ENCODE results near the gene SLC4A4.

Gene SLC4A4

DNA sequence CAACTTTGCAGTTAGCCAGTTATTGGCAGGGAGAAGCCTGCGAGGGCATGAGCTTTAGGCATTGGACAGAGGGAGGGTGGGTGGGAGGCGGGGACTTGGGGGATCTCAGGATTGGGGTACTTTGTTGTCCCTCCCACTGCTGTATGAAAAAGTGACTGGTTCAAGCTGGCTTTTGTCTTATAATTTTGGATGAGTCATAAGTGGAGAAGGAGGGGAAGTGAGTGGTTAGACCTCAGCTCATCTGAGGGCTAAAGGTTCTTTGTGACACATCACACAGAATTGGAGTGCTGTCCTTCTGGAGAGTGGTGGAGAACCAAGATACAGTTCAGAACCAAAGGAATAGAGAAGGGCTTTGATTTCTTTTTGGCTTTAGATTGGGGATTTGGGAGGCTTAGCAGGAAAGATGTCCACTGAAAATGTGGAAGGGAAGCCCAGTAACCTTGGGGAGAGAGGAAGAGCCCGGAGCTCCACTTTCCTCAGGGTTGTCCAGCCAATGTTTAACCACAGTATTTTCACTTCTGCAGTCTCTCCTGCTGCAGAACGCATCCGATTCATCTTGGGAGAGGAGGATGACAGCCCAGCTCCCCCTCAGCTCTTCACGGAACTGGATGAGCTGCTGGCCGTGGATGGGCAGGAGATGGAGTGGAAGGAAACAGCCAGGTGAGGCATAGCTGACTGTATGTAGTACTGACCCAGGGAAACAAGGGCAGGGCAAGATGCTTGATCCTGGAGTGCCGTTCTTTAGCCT, at the start of gene SLC4A4:
Gene SLC4A4, plus strand, starts transcription at position 175 of the 748 bp plus-strand sequence.
- Histone ChIP-seq H3K79me2 (ENCODE audit: insufficient read depth, low read depth) (no peaks in the 10 kb centered on the region), H3K4me3 (IDR thresholded peaks at IDR 0.05; ENCODE audit: insufficient read depth, low read depth, low read length) (no peak within 1 kb of the TSS), H3K36me3 (ENCODE audit: insufficient read depth) (no peaks in the 10 kb centered on the region), H3K4me2 (no peak within 1 kb of the TSS), H3K27ac (no peak within 1 kb of the TSS), H2AFZ (ENCODE audit: low read depth) (no peak within 1 kb of the TSS), H3K9ac (no peak within 1 kb of the TSS), H3K4me1 (ENCODE audit: low read depth, poor library complexity, severe bottlenecking) (no peaks in the 10 kb centered on the region), H3K27me3 (ENCODE audit: insufficient read depth, low read depth) (no peaks in the 10 kb centered on the region), H4K20me1 (ENCODE audit: insufficient read depth) (no peaks in the 10 kb centered on the region)
- TF ChIP-seq CTCF (conservative IDR thresholded peaks at IDR 0.05; ENCODE audit: low read depth, low read length), result no peak

- TF ChIP-seq CTCF (conservative IDR thresholded peaks at IDR 0.05; ENCODE audit: low read depth, low read length), result no peak
- Histone ChIP-seq H3K4me2 (no peak overlapping the region), H3K79me2 (ENCODE audit: insufficient read depth, low read depth) (no peaks in the 10 kb centered on the region)
Measured at GRCh38 chr4:71290074-71290473, 48.7 kb upstream of the SLC4A4 start.

GRCh38 chr4:71290476-71290875, 48.3 kb upstream of the SLC4A4 start:
- H3K9ac ChIP-seq, result no peak overlapping the region
- no peak overlapping the region for H2AFZ ChIP-seq (ENCODE audit: low read depth)
- H3K79me2 ChIP-seq (ENCODE audit: insufficient read depth, low read depth), result no peaks in the 10 kb centered on the region
- no peaks in the 10 kb centered on the region for H4K20me1 ChIP-seq (ENCODE audit: insufficient read depth)
- TF ChIP-seq CTCF (conservative IDR thresholded peaks at IDR 0.05; ENCODE audit: low read depth, low read length), result no peak
- no peaks in the 10 kb centered on the region for H3K4me1 ChIP-seq (ENCODE audit: low read depth, poor library complexity, severe bottlenecking)
- no peaks in the 10 kb centered on the region for H3K36me3 ChIP-seq (ENCODE audit: insufficient read depth)
- no peaks in the 10 kb centered on the region for H3K27me3 ChIP-seq (ENCODE audit: insufficient read depth, low read depth)
- H3K27ac ChIP-seq, result no peak overlapping the region
- no peak overlapping the region for H3K4me3 ChIP-seq (IDR thresholded peaks at IDR 0.05; ENCODE audit: insufficient read depth, low read depth, low read length)
- H3K4me2 ChIP-seq, result no peak overlapping the region

More at GRCh38 chr4:71290074-71290473, 48.7 kb upstream of the SLC4A4 start:
- Histone ChIP-seq H3K36me3 (ENCODE audit: insufficient read depth) (no peaks in the 10 kb centered on the region), H4K20me1 (ENCODE audit: insufficient read depth) (no peaks in the 10 kb centered on the region), H3K9ac (no peak overlapping the region), H3K4me1 (ENCODE audit: low read depth, poor library complexity, severe bottlenecking) (no peaks in the 10 kb centered on the region), H3K27me3 (ENCODE audit: insufficient read depth, low read depth) (no peaks in the 10 kb centered on the region), H2AFZ (ENCODE audit: low read depth) (no peak overlapping the region), H3K4me3 (IDR thresholded peaks at IDR 0.05; ENCODE audit: insufficient read depth, low read depth, low read length) (no peak overlapping the region), H3K27ac (no peak overlapping the region)

DNA sequence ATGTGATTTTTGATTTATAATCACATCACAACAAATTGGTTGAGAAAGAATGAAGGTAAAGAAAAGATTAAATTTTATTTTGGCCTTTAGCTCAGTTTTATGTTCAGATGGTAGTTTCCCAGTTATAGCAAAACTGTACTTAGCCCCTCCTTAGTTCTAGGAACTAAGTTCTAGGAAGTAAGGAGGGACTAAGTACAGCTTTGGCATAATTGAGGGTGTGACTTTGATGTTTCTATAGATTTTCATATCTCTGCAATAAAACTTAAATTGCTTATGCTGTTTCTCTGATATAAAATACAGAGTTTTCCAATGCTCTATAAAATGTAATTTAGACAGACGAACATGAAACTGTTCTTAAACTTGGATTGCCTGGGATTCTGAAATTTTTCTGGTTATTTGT, 46.6 kb upstream of the SLC4A4 start:
- Histone ChIP-seq H3K9ac (no peak overlapping the region), H3K27ac (no peak overlapping the region), H3K4me1 (ENCODE audit: low read depth, poor library complexity, severe bottlenecking) (no peaks in the 10 kb centered on the region), H3K27me3 (ENCODE audit: insufficient read depth, low read depth) (no peaks in the 10 kb centered on the region), H2AFZ (ENCODE audit: low read depth) (no peak overlapping the region), H3K4me3 (IDR thresholded peaks at IDR 0.05; ENCODE audit: insufficient read depth, low read depth, low read length) (no peak overlapping the region), H3K36me3 (ENCODE audit: insufficient read depth) (no peaks in the 10 kb centered on the region), H3K4me2 (no peak overlapping the region), H4K20me1 (ENCODE audit: insufficient read depth) (no peaks in the 10 kb centered on the region), H3K79me2 (ENCODE audit: insufficient read depth, low read depth) (no peaks in the 10 kb centered on the region)
- TF ChIP-seq CTCF (conservative IDR thresholded peaks at IDR 0.05; ENCODE audit: low read depth, low read length), result no peak

Measured in KMS-11 (cell line).